Measurements from ENCODE around the gene OR9K2. TPM values are rescaled to one million over a fixed set of nuclear protein-coding genes. Genes with fewer than 3 reads are reported as not detected.

OR9K2 gene
- total RNA-seq, 1 experiment from 2014 or later = not detected

DNA sequence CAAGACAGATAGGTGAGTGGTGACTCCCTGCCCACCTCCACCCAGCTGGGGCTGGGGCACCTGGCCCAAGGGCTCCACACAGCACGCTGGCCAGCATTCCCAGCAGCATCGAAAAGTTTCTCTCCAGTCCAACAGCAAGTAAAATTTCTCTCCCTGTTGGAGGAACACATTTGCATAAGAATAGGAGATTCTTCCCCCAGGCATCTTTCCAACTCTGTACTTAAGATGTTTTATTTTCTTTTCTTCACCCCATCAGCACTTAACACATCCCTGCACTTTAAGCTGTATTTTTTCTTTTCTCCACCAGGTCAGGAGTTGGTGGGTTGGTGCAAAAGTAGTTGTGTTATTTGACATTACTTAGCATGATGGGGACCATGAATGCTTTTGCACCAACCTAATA lies 47.2 kb downstream of the OR9K2 start:
- H2AFZ ChIP-seq (ENCODE audit: low read depth, low read length, poor library complexity, severe bottlenecking) = no peak overlapping the region
- no peak overlapping the region for H3K27ac ChIP-seq (ENCODE audit: low read depth, low read length)
- ATAC-seq (no peak), DNase-seq (ENCODE audit: low read depth, low spot score) (no peak)
- BruUV-seq (replicated peaks) = no TSS peak
- RAD21 ChIA-PET (ENCODE audit: low non-redundant PET in 1 of 2, low total read pairs in 2 of 2, uncharacterized antibody in 2 of 2, unreplicated experiment in 2 of 2) = no interaction called here
- no peaks in the 10 kb centered on the region for H4K20me1 ChIP-seq (ENCODE audit: insufficient read depth)
- no peaks in the 10 kb centered on the region for H3K4me1 ChIP-seq (ENCODE audit: control insufficient read depth in 1 of 2, insufficient read depth in 2 of 2, low read length in 2 of 2)
- no peak overlapping the region for H3K9ac ChIP-seq (ENCODE audit: low read length)
- H3K9me3 ChIP-seq (ENCODE audit: control insufficient read depth in 1 of 2, insufficient read depth in 1 of 2, low read depth in 1 of 2, low read length in 2 of 2) = no peaks in the 10 kb centered on the region
- peaks cover 16% of the 10 kb centered on the region for H3K27me3 ChIP-seq (ENCODE audit: insufficient read depth, low read length)
- CTCF ChIA-PET = no interaction called here
- intact Hi-C loops (cut with micrococcal nuclease) = no loop called here
- POLR2A ChIA-PET = no interaction called here
- no peaks in the 10 kb centered on the region for H3K9me2 ChIP-seq (ENCODE audit: insufficient read depth)
- H3K36me3 ChIP-seq (ENCODE audit: control insufficient read depth in 1 of 2, insufficient read depth in 2 of 2, low read length in 2 of 2) = no peaks in the 10 kb centered on the region
- no peak overlapping the region for H3K4me2 ChIP-seq (ENCODE audit: low read length)
- H3K4me3 ChIP-seq (replicated peaks in 1 of 2; ENCODE audit: low read depth in 1 of 2, low read length in 2 of 2) = no peak overlapping the region
- no peaks in the 10 kb centered on the region for H3K79me2 ChIP-seq (ENCODE audit: insufficient read depth, low read length)
- TF ChIP-seq FOSL1 (IDR thresholded peaks at IDR 0.05; ENCODE audit: low read depth) = no peak
- TF ChIP-seq, protein P1, sequence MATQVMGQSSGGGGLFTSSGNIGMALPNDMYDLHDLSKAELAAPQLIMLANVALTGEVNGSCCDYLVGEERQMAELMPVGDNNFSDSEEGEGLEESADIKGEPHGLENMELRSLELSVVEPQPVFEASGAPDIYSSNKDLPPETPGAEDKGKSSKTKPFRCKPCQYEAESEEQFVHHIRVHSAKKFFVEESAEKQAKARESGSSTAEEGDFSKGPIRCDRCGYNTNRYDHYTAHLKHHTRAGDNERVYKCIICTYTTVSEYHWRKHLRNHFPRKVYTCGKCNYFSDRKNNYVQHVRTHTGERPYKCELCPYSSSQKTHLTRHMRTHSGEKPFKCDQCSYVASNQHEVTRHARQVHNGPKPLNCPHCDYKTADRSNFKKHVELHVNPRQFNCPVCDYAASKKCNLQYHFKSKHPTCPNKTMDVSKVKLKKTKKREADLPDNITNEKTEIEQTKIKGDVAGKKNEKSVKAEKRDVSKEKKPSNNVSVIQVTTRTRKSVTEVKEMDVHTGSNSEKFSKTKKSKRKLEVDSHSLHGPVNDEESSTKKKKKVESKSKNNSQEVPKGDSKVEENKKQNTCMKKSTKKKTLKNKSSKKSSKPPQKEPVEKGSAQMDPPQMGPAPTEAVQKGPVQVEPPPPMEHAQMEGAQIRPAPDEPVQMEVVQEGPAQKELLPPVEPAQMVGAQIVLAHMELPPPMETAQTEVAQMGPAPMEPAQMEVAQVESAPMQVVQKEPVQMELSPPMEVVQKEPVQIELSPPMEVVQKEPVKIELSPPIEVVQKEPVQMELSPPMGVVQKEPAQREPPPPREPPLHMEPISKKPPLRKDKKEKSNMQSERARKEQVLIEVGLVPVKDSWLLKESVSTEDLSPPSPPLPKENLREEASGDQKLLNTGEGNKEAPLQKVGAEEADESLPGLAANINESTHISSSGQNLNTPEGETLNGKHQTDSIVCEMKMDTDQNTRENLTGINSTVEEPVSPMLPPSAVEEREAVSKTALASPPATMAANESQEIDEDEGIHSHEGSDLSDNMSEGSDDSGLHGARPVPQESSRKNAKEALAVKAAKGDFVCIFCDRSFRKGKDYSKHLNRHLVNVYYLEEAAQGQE (IDR thresholded peaks at IDR 0.05; ENCODE audit: low read depth) = no peak
- no peak for TF ChIP-seq SIN3A (IDR thresholded peaks at IDR 0.05; ENCODE audit: low read depth)
- TF ChIP-seq ZNF274 (IDR thresholded peaks at IDR 0.05; ENCODE audit: low read depth, low read length) = no peak
- no peak for TF ChIP-seq EZH2 (IDR thresholded peaks at IDR 0.05)
- no peak for TF ChIP-seq EZH2phosphoT487 (IDR thresholded peaks at IDR 0.05; ENCODE audit: borderline replicate concordance)
- TF ChIP-seq, protein P2, sequence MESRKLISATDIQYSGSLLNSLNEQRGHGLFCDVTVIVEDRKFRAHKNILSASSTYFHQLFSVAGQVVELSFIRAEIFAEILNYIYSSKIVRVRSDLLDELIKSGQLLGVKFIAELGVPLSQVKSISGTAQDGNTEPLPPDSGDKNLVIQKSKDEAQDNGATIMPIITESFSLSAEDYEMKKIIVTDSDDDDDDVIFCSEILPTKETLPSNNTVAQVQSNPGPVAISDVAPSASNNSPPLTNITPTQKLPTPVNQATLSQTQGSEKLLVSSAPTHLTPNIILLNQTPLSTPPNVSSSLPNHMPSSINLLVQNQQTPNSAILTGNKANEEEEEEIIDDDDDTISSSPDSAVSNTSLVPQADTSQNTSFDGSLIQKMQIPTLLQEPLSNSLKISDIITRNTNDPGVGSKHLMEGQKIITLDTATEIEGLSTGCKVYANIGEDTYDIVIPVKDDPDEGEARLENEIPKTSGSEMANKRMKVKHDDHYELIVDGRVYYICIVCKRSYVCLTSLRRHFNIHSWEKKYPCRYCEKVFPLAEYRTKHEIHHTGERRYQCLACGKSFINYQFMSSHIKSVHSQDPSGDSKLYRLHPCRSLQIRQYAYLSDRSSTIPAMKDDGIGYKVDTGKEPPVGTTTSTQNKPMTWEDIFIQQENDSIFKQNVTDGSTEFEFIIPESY (IDR thresholded peaks at IDR 0.05; ENCODE audit: extremely low read depth, insufficient replicate concordance, low read length) = no peak
- TF ChIP-seq, protein P3, sequence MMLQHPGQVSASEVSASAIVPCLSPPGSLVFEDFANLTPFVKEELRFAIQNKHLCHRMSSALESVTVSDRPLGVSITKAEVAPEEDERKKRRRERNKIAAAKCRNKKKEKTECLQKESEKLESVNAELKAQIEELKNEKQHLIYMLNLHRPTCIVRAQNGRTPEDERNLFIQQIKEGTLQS (IDR thresholded peaks at IDR 0.05) = no peak
- no peak for TF ChIP-seq ELF1 (IDR thresholded peaks at IDR 0.05; ENCODE audit: borderline replicate concordance, low read depth)
- no peak for TF ChIP-seq ZFX (IDR thresholded peaks at IDR 0.05)
- TF ChIP-seq CEBPB (IDR thresholded peaks at IDR 0.05; ENCODE audit: low read depth) = no peak
- no peak for TF ChIP-seq CBX3 (IDR thresholded peaks at IDR 0.05; ENCODE audit: low read depth)
- TF ChIP-seq SRF (IDR thresholded peaks at IDR 0.05; ENCODE audit: low read depth) = no peak
- TF ChIP-seq RAD21 (IDR thresholded peaks at IDR 0.05; ENCODE audit: low read depth) = no peak

Other genes with a start within 250 kb of the OR9K2 start
- 0.27 TPM for gene TESPA1, start 141.6 kb upstream of the OR9K2 start, total RNA-seq (2021; ENCODE audit: unreplicated experiment)
- gene NEUROD4, start 106.4 kb upstream of the OR9K2 start, total RNA-seq (2021; ENCODE audit: unreplicated experiment) = not detected
- not detected for gene OR10A7, start 94.6 kb downstream of the OR9K2 start, total RNA-seq (2021; ENCODE audit: unreplicated experiment)
- gene OR6C74, start 118.2 kb downstream of the OR9K2 start, total RNA-seq (2021; ENCODE audit: unreplicated experiment) = not detected
- gene OR6C6, start 170.2 kb downstream of the OR9K2 start, total RNA-seq (2021; ENCODE audit: unreplicated experiment) = not detected
- gene OR6C1, start 187.9 kb downstream of the OR9K2 start, total RNA-seq (2021; ENCODE audit: unreplicated experiment) = not detected
- gene OR6C3, start 204.3 kb downstream of the OR9K2 start, total RNA-seq (2021; ENCODE audit: unreplicated experiment) = not detected
- gene OR6C75, start 236.6 kb downstream of the OR9K2 start, total RNA-seq (2021; ENCODE audit: unreplicated experiment) = not detected

All from HCT116 (cell line).